HPDE6-E6E7 (cell line): ENCODE data around the gene CAPN15.

Source experiments
- DNase-seq: peaks from one replicate; pipeline ENCODE4 v3.0.0; 2011; ENCODE audit warnings: missing footprints; ENCODE audit errors: extremely low spot score

CAPN15 gene

DNA sequence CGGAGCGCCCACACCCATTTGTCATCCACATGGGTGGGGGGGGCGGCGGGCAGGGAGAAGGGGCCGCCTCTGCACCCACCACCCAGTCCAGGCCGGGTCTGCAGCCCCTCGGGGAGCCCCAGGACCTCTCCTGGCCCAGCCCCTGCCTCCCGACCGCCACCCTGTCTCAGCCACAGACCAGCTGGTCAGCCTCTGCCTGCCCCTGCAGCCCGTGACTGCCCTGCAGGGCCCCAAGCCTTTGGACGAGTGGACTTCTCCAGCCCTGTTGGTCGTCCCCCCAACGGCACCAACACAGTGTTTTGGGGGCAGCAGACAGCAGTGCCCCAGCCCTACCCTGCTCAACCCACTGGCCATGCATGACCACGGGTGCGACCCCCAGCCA, 33.9 kb downstream of the CAPN15 start:
- no peak for DNase-seq

GRCh38 chr16:561957-562938, 34.7 kb downstream of the CAPN15 start:
- no peak for DNase-seq

GRCh38 chr16:563072-563644, 35.6 kb downstream of the CAPN15 start:
- no peak for DNase-seq

- DNase-seq: no peak
Measured at GRCh38 chr16:564690-565418, 37.3 kb downstream of the CAPN15 start.

DNA sequence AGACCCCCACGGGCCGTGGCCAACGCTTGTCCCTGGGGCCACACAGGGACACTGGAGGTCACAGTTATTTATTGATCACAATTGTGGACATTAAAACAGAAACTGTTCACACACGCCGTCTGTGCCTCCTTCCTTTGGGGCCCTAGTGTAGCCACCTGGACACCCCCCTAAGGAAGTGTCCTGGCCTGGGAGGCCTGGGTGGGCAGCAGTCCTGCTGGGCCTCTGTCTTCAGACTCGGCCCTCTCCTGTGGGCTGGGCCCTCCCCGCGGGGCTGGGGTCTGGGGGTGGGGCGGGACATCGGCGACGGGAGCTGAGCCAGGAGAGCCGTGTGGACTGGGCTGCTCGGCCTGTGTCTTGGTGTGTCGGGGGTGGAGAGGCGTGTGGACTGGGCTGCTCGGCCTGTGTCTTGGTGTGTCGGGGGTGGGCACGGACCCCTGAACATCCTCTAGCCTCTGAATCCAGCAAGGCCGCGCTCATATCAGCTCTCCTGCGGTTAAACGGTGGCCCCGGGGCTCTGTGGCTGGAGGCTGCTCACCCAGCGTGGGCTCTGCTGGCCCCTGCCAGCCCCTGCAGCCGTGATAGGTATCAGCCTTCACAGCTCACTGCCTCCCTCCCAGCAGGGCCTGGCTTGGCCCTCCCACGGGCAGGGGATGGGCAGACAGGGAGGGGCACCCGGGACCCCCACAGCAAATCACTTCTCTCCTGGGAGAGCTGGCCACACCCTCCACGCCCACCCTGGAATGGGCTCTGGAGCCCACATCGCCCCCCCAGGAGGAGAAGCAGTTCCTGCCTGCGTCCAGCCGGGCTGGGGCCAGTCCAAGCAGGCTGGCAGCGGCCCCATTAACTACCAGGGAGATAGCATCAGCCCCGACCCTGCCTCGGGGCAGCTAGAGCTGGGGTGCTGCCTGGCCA, 38.2 kb downstream of the CAPN15 start:
- DNase-seq: no peak

- no peak for DNase-seq
Measured at GRCh38 chr16:566475-567372, 39.2 kb downstream of the CAPN15 start, which contains the start of gene NHLRC4. TSS of gene NHLRC4 (plus strand) at chr16:567005. CDS start at chr16:568048, 1,043 bp downstream.

DNA sequence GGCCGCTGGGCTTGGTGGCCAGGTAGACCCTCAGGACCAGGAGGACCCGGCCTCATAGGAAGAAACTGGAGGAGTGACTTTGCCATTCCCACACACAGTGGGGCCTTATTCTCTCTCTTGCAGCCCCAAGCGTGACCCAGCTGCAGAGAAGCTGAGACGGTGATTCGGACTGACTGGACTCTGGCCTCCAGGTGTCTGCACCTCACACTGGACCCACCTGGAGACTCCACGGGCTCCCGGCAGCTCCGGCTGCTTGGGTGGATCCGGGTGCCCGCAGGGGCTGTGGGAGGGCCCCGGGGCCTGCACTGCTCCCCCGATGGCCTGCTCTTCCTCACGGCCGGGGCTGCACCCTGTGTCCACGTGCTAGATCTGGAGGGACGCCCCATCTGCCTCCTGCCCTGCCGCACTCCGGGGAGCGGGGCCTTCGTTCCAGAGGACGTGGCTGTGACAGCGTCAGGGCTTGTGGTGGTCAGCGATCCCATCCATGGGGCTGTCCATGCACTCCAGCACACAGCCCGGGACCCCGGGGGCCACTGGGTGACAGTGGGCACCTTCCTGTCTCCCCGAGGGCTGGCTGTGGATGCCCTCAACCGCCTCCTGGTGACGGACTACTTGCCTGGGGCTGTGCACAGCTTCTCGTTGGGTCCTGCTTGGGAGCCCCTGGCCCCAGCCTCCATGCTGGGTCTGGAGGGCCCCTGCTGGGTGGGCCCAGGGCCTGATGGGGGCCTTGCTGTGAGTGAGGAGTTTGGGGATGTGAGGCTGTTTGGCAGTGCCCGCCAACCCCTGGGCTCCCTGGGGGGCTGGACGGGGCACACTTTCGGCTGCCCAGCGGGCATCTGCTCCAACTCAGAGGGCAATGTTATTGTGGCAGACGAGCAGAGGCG, 40.1 kb downstream of the CAPN15 start:
- no peak for DNase-seq

DNA sequence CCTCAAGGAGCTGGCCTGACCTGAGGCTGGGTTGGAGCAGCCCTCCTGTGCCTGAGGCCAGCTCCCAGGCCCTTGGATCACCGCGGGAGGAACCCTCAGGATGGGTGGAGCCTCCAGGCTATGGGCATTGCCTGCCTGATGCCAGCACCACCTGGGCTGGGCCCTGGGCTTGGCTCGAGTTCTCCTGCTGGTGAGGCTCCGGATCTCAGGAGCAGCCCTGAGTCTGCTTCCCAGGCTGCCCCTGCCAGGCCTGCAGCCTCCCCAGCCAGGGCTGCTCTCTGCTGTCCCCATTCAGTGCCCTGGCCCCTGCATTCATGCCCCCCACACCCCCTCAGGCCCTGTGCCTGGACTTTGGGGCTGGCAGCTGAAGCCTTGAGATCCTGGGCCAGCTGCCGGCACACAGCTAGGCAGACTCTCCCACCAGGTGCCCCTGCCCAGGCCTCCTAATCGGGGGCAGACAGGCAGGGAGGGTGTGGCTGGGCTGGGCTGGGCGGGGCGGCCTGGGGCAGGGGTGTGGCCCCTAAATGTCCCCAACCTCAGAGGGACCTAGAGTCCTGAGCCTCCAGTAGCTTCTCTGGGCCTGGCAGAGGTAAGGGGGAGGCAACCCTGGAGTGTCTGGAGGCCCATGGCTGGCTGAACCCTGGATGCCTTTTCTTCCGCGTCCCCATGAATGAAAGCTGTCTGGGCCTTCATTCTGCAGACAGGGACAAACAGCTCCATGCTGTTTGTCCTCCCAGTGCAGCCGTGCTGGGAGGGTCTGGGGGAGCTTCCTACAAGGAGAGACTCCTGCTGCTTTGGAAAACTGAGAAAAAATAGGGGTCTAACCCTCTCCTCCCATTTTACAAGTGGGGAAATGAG, 41.1 kb downstream of the CAPN15 start:
- no peak for DNase-seq

- no peak for DNase-seq
Measured at GRCh38 chr16:569445-570254, 42.1 kb downstream of the CAPN15 start, which contains the start of gene PIGQ. TSS of gene PIGQ (plus strand) at chr16:569968. CDS start at chr16:574075, 4,107 bp downstream.

DNA sequence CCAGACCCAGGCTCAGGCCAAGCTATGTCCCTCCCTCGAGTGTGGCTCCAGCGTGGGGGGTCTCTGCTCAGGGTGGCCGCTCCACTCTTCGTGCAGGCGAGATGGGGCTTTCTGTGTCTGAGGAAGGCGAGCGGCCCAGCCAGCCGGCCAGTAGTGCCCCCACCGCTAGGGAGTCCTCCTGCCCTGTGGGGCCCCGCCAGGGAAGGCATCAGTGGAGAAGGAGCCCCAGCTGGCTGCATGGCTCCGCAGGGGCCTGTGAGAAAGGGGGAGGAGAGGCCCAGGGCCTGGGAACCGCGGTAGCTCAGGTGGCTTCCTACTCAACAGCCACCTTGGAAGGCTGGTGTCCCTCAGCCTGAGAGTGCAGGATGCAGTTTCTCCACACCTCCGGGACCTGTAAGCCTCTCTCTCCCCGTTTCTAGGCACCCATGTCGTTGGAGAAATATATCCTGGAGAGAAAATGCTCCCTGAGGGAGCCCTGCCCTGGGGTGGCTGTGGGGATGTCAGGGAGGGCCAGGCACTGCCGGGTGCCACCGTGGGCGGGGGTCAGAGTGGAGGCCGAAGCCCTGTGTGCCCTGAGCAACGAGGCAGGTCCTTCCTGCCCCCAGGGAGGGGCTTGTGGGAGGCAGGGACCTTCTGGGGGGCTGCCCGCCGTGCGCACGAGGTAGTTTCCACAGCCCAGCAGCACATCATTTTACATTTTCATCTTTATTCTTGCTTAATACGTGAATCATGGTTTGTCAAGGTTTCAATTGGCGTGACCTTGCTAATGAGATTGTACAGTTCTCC, 45.5 kb downstream of the CAPN15 start:
- no peak for DNase-seq

GRCh38 chr16:574021-574760, 46.7 kb downstream of the CAPN15 start:
- no peak for DNase-seq

DNA sequence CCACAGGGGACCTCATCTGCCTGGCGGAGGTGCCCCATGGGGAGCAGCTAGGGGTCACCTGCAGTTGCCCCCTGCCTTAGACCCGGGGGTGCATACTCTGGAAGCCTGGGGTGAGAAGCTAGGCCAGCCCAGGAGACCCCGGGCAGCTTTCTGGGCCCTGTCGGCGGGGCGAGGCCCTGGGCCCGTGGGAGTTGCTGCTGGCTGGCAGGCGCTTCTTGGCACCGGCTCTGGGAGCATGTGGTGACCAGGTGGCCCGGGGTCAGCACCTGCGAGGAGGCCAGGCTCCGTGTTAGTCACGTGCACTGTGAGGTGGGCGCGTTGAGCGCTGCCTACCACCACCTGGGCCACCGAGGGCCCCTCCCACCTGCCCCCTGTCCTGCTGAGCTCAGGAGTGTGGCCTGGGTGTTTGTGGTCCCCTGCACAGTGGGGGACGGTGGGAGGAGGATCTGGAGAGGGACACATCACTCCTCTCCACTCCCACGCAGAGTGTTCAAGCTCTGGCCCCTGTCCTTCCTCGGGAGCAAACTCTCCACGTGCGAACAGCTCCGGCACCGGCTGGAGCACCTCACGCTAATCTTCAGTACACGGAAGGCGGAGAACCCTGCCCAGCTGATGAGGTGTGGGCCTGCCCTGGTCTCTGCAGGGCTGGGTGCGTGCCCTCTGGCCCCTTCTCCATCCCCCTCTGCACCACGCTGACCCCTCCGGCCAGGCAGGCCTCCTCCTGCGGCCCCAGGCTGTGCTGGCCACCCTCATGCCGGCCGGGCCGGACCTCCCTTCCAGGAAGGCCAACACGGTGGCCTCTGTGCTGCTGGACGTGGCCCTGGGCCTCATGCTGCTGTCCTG, 48.1 kb downstream of the CAPN15 start:
- no peak for DNase-seq

DNA sequence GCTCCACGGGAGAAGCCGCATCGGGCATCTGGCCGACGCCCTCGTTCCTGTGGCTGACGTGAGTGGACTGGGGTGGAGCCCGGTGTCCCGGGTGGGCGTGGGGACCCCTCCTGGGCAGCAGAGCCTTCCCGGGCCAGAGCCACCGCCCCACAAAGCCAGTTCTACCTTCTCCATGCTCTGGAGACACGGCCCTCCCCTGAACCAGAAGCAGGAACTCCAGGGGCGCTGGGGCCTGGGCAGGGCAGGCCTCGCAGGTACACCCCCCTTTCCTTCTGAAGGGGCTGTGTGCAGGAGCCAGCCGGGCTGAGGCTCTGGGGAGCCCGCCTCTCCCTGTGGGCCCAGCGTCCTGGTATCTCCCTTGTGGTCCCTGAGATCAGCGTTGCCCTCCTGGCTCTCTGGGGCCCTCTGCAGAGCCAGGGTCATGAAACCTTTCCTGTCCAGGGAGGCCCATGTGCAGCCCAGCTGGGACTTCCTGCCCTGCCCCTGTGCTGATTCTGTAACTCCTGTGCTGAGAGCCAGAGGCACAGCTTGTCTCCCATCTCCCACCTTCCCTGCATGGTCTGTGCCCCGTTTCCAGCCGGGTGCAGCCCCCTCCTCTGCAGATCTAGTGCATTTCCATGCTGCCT, 48.8 kb downstream of the CAPN15 start:
- no peak for DNase-seq

DNA sequence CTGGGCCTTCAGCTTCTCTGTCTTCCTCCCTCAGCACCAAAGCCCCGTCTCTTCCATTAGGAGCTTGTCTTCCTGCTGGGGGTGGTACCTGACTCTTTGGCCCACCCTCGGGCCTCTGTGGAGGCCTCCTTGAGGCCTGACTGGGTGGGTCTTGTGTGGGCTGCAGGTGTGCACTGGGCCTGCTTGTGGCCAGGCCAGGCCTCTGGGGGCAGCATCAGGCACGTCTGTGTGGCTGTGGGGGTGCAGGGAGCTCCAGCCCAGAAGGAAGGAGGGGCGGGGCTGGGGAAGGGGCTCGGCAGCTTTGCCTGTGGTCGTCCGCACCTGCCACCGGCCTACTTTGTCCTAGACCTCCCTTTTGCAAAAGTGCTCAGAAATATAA, 49.3 kb downstream of the CAPN15 start:
- DNase-seq: no peak
